ENCODE results near the gene KCNQ1OT1. TPM values are rescaled to one million over a fixed set of nuclear protein-coding genes. Genes with fewer than 3 reads are reported as not detected.

KCNQ1OT1 gene
- total RNA-seq, 1 donor from 2014 or later = 2.3 TPM

DNA sequence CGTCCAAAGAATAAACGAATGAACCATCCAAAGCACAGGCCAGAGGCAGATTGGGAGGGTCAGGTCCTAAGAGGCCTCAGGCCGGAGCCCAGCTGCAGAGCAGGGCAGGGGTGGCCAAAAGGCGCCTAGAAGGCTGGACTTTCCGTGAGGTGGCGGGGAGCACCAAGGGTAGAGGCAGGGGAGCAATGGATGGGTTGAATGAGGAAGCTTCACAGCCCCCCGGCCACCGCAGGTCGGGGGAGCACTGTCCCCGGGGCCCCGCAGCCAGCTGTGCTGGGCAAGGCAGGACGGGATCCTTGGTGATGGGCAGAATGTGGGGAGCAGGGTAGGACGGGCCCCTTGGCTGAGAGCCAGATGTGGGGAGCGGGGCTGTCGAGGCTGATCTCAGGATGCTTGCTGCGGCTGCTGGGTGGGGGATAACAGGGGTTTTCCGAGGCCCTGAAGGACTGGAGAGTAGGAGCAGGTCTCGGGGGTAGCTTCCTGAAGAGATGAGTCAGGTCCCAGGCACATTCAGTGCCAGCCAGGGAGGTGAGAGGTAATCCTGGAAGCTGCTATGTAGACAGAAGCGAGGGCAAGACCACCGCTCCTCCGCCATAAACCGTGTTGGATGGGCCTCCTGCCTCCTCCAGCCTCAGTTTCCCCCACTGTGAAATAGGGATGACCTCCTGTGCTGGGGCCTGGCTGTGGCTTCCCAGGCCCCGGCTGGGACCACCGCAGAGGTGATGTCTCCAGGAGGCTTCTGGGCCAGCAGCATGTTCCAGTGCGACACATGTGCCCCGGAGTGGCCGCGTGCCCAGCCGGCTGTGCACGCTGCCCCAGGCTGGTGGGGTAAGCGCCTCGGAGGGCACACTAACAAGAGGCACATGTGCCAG, 34.6 kb upstream of the KCNQ1OT1 start:
- Mint-ChIP-seq H3K27me3 (ENCODE audit: insufficient read depth, low read depth) (peaks cover 19% of the 10 kb centered on the region), H3K36me3 (no peaks in the 10 kb centered on the region), H3K4me1 (peaks cover 27% of the 10 kb centered on the region), H3K9me3 (peaks cover 2% of the 10 kb centered on the region), H3K4me3 (no peak overlapping the region), H3K27ac (peak overlapping the region; percentile 57)
- H4K20me1 ChIP-seq (ENCODE audit: low read depth) = no peaks in the 10 kb centered on the region
- H3K9me3 ChIP-seq (ENCODE audit: low read depth) = no peaks in the 10 kb centered on the region
- no peak for DNase-seq (ENCODE audit: low spot score)
- no peaks in the 10 kb centered on the region for H3K36me3 ChIP-seq
- TF ChIP-seq, protein P1, sequence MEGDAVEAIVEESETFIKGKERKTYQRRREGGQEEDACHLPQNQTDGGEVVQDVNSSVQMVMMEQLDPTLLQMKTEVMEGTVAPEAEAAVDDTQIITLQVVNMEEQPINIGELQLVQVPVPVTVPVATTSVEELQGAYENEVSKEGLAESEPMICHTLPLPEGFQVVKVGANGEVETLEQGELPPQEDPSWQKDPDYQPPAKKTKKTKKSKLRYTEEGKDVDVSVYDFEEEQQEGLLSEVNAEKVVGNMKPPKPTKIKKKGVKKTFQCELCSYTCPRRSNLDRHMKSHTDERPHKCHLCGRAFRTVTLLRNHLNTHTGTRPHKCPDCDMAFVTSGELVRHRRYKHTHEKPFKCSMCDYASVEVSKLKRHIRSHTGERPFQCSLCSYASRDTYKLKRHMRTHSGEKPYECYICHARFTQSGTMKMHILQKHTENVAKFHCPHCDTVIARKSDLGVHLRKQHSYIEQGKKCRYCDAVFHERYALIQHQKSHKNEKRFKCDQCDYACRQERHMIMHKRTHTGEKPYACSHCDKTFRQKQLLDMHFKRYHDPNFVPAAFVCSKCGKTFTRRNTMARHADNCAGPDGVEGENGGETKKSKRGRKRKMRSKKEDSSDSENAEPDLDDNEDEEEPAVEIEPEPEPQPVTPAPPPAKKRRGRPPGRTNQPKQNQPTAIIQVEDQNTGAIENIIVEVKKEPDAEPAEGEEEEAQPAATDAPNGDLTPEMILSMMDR (IDR thresholded peaks at IDR 0.05) = no peak
- TF ChIP-seq EZH2phosphoT487 (IDR thresholded peaks at IDR 0.05) = no peak
- no peak for TF ChIP-seq EZH2 (IDR thresholded peaks at IDR 0.05)
- H3K9ac ChIP-seq = no peak overlapping the region
- H3K4me2 ChIP-seq = no peak overlapping the region
- H3F3A ChIP-seq (ENCODE audit: low read depth) = no peaks in the 10 kb centered on the region
- H3K4me3 ChIP-seq = no peak overlapping the region
- H3K79me2 ChIP-seq (ENCODE audit: low read depth) = no peaks in the 10 kb centered on the region
- H3K27ac ChIP-seq = no peak overlapping the region
- no peaks in the 10 kb centered on the region for H3K27me3 ChIP-seq
- H3K4me1 ChIP-seq = no peaks in the 10 kb centered on the region
- no peak overlapping the region for H2AFZ ChIP-seq (replicated peaks)

DNA sequence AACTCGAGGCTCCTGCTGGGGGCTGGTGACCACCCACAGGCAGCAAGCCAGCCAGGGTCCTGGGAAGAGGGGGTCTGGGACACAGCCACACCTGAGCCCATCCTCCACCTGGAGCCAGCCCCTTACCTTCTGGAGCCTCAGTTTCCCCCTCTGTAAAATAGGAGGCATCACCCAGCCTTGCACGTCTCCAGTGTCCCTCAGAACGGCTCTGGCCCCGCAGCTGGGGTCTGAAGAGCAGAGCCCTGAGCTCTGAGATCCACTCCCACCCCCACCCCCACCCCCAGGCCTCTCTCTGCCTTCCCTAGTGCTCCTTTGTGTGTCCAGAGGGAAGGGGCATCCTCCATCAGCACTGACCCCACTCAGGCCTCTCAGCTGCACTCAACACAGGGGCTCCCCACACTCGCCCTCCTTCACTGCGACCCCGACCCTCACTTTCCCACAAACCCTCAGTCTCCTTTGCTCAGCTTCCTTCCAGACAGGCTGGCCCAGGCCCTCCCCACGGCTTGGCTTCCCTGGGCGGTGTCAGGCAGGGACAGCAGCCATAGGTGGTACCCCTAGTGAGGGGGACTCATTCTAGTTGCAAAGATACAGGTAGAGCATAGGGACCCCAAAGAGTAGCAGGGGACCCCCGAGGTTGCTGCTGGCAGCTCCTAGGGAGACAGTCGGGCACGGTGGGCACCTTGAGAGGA, 33.3 kb upstream of the KCNQ1OT1 start:
- Mint-ChIP-seq H3K27me3 (ENCODE audit: insufficient read depth, low read depth) (peaks cover 19% of the 10 kb centered on the region), H3K36me3 (no peaks in the 10 kb centered on the region), H3K4me3 (no peak overlapping the region), H3K9me3 (peaks cover 2% of the 10 kb centered on the region), H3K4me1 (peaks cover 33% of the 10 kb centered on the region), H3K27ac (peak overlapping the region; percentile 92)
- TF ChIP-seq EZH2phosphoT487 (IDR thresholded peaks at IDR 0.05) = no peak
- TF ChIP-seq EZH2 (IDR thresholded peaks at IDR 0.05) = no peak
- TF ChIP-seq, protein P1 (IDR thresholded peaks at IDR 0.05) = no peak
- no peaks in the 10 kb centered on the region for H4K20me1 ChIP-seq (ENCODE audit: low read depth)
- H3K27me3 ChIP-seq = peaks cover 3% of the 10 kb centered on the region
- no peaks in the 10 kb centered on the region for H3K4me1 ChIP-seq
- H3K4me3 ChIP-seq = no peak overlapping the region
- no peak overlapping the region for H2AFZ ChIP-seq (replicated peaks)
- H3K79me2 ChIP-seq (ENCODE audit: low read depth) = no peaks in the 10 kb centered on the region
- no peak overlapping the region for H3K27ac ChIP-seq
- DNase-seq (ENCODE audit: low spot score) = no peak
- no peaks in the 10 kb centered on the region for H3F3A ChIP-seq (ENCODE audit: low read depth)
- no peak overlapping the region for H3K4me2 ChIP-seq
- no peak overlapping the region for H3K9ac ChIP-seq
- no peaks in the 10 kb centered on the region for H3K36me3 ChIP-seq
- H3K9me3 ChIP-seq (ENCODE audit: low read depth) = no peaks in the 10 kb centered on the region

DNA sequence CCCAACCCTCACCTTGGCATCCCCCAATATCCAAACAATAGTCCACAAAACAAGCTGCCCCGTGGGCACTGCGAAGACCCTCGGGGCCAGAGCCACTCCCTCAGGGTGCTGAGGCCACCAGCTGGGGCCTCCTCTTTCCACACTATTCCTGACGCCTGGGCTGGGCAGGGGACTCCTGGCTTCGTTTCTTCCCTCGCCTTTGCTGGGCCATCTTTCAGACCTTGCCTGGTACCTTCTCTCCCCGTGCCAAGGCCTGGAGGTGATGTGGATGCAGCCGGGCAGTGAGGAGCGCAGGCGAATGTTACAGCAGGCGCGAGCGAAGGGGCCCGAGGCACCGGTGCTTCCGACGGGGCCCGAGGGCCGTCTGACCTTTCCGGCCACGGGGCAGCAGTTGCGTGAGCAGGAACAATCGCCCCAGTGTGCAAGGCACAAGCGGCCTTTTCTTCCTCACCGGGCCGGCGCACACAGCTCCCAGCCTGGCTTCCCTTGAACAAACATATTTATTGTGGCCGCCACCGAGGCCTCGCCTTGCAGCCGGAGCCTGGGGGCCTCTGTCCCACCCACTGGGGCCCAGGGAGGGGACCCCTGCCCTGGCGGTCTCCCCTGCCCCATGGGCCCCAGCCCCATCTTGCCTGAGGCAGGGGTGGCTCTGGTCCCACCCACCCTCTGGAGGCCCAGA, 32.6 kb upstream of the KCNQ1OT1 start:
- Mint-ChIP-seq H3K4me3 (no peak overlapping the region), H3K27ac (no peak overlapping the region), H3K9me3 (peaks cover 2% of the 10 kb centered on the region), H3K27me3 (ENCODE audit: insufficient read depth, low read depth) (peaks cover 21% of the 10 kb centered on the region), H3K4me1 (peaks cover 30% of the 10 kb centered on the region), H3K36me3 (no peaks in the 10 kb centered on the region)
- H3F3A ChIP-seq (ENCODE audit: low read depth) = no peaks in the 10 kb centered on the region
- H3K79me2 ChIP-seq (ENCODE audit: low read depth) = no peaks in the 10 kb centered on the region
- peaks cover 7% of the 10 kb centered on the region for H3K27me3 ChIP-seq
- no peak overlapping the region for H3K9ac ChIP-seq
- TF ChIP-seq EZH2 (IDR thresholded peaks at IDR 0.05) = no peak
- TF ChIP-seq EZH2phosphoT487 (IDR thresholded peaks at IDR 0.05) = no peak
- TF ChIP-seq, protein P1 (IDR thresholded peaks at IDR 0.05) = no peak
- no peaks in the 10 kb centered on the region for H4K20me1 ChIP-seq (ENCODE audit: low read depth)
- H2AFZ ChIP-seq (replicated peaks) = no peak overlapping the region
- H3K9me3 ChIP-seq (ENCODE audit: low read depth) = no peaks in the 10 kb centered on the region
- no peaks in the 10 kb centered on the region for H3K36me3 ChIP-seq
- DNase-seq (ENCODE audit: low spot score) = no peak
- H3K4me2 ChIP-seq = no peak overlapping the region
- H3K27ac ChIP-seq = no peak overlapping the region
- H3K4me1 ChIP-seq = no peaks in the 10 kb centered on the region
- H3K4me3 ChIP-seq = no peak overlapping the region
